HepG2 (cell line): ENCODE data around the gene DNAJC4.

Source experiments
- ETV6 ChIP-seq: sonication (generic); formaldehyde crosslinking; conservative IDR thresholded peaks from 2 replicates; pipeline ENCODE4 v1.4.0; 2020; ENCODE audit warnings: missing genetic modification reagents
- POGZ ChIP-seq: sonication (generic); formaldehyde crosslinking; IDR thresholded peaks from 2 replicates; pipeline ENCODE4 v1.4.0; 2020; ENCODE audit warnings: mild to moderate bottlenecking, missing genetic modification reagents
- RAD51 ChIP-seq: fragments of 450-650 bp; IDR thresholded peaks from 2 replicates; pipeline ENCODE4 v1.6.1; 2016; ENCODE audit warnings: borderline replicate concordance
- SP1 ChIP-seq, 2 experiments: fragments of 450-650 bp in 1 of 2; sonication (generic) in 1 of 2; formaldehyde crosslinking in 1 of 2; IDR thresholded peaks; 2 replicates each; pipeline versions ENCODE4 v1.4.0 to v1.6.1; 2016 to 2020; ENCODE audit warnings: missing genetic modification reagents in 1 of 2
- ZBTB25 ChIP-seq: IDR thresholded peaks from 2 replicates; pipeline ENCODE4 v1.6.1; 2018; ENCODE audit warnings: missing genetic modification reagents
- ZBTB8A ChIP-seq: sonication (generic); formaldehyde crosslinking; IDR thresholded peaks from 2 replicates; pipeline ENCODE4 v1.4.0; 2020; ENCODE audit warnings: mild to moderate bottlenecking, low read depth, missing genetic modification reagents, borderline replicate concordance
- ZNF317 ChIP-seq: sonication (generic); formaldehyde crosslinking; IDR thresholded peaks from 2 replicates; pipeline ENCODE4 v1.5.0; 2020; ENCODE audit warnings: mild to moderate bottlenecking, missing genetic modification reagents
- ZNF629 ChIP-seq: sonication (generic); formaldehyde crosslinking; conservative IDR thresholded peaks from 2 replicates; pipeline ENCODE4 v1.5.0; 2020; ENCODE audit warnings: missing genetic modification reagents
- TF ChIP-seq, protein P1 (sequence below): sonication (generic); formaldehyde crosslinking; IDR thresholded peaks from 2 replicates; pipeline ENCODE4 v1.5.0; 2020; ENCODE audit warnings: mild to moderate bottlenecking, missing genetic modification reagents, moderate library complexity

- TF ChIP-seq POGZ, result no peak
- TF ChIP-seq ZBTB25, result no peak
- no peak for TF ChIP-seq ZNF629 (CRISPR knock-in tag)
- no peak for TF ChIP-seq SP1 (IDR thresholded peaks at IDR 0.05)
- TF ChIP-seq SP1 (CRISPR knock-in tag; IDR thresholded peaks at IDR 0.05), result no peak
- no peak for TF ChIP-seq ZBTB8A (CRISPR knock-in tag)
- TF ChIP-seq, protein P1, sequence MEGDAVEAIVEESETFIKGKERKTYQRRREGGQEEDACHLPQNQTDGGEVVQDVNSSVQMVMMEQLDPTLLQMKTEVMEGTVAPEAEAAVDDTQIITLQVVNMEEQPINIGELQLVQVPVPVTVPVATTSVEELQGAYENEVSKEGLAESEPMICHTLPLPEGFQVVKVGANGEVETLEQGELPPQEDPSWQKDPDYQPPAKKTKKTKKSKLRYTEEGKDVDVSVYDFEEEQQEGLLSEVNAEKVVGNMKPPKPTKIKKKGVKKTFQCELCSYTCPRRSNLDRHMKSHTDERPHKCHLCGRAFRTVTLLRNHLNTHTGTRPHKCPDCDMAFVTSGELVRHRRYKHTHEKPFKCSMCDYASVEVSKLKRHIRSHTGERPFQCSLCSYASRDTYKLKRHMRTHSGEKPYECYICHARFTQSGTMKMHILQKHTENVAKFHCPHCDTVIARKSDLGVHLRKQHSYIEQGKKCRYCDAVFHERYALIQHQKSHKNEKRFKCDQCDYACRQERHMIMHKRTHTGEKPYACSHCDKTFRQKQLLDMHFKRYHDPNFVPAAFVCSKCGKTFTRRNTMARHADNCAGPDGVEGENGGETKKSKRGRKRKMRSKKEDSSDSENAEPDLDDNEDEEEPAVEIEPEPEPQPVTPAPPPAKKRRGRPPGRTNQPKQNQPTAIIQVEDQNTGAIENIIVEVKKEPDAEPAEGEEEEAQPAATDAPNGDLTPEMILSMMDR (CRISPR knock-in tag), result no peak
- no peak for TF ChIP-seq ETV6 (CRISPR knock-in tag)
- TF ChIP-seq ZNF317 (CRISPR knock-in tag), result no peak
- TF ChIP-seq RAD51, result no peak
Observed at GRCh38 chr11:64261556-64262080, 31.3 kb downstream of the DNAJC4 start.
